NCI-H510A treated with DMSO at 0.1 percent for 48 hours (cell line): ENCODE results near the gene PUS1.
"Not testable (repeated sequence)": the region's sequence is repeated elsewhere in the genome, so short reads cannot be mapped to it uniquely, and the experiment has no call there.

Source experiments
- DNase-seq: peaks from one replicate; lab custom pipeline; 2025; lab: John Stamatoyannopoulos, UW

PUS1 gene

GRCh38 chr12:131928711-131929580, at the start of gene PUS1:
PUS1 (plus strand) TSS chr12:131929276; CDS start chr12:131929723, 447 bp downstream.
- peak; percentile 89 for DNase-seq

DNA sequence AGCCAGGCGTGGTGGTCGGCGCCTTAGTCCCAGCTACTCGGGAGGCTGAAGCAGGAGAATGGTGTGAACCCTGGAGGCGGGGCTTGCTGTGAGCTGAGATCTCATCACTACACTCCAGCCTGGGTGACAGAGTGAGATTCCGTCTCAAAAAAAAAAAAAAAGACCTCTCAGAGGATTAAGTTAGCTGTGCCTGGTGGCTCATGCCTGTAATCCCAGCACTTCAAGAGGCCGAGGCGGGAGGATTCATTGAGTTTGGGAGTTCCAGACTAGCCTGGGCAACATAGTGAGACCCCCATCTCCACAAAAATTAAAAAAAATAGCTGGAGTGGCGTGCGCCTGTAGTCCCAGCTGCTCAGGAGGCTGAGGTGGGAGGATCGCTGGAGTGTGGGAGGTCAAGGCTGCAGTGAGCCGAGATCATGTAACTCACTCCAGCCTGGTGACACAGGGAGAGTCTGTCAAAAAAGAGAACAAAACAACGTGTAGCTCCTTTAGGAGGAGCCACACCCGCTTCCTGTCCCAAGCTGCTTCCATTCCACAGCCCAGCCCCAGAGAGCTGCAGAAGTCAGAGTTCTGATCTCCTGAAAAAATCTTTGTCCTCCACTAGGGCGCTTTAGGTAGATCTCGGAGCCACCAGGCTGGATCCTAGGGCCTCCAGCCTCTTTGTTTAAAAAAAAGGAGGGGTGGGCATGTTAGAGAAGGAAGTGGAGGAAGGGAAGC, 46.1 kb upstream of the PUS1 start:
- DNase-seq = no peak

DNA sequence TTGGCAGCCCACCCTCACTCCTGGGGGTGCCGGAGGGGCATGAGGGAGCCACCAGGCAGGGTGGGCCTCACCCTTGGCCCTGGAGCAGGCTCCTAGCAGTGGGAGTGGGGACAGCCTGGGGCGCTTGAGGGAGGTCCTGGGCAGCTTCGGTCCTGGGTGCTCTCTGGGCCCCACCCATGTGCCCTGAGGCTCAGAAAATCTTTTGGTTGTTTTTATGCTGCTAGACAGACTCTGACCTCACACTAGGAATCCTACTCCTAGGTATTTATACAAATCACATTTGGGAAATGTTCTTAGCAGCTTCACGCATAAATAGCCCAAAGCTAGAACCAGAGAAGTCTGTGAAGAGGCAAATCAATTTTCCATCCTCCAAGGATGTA, 45.6 kb upstream of the PUS1 start:
- DNase-seq = no peak

- DNase-seq = not testable (repeated sequence)
Observed at GRCh38 chr12:131885076-131885475, 44.0 kb upstream of the PUS1 start.

GRCh38 chr12:131885543-131886057, 43.5 kb upstream of the PUS1 start:
- DNase-seq = no peak

- DNase-seq = not testable (repeated sequence)
Observed at GRCh38 chr12:131891722-131892121, 37.4 kb upstream of the PUS1 start.

GRCh38 chr12:131892711-131893604, 36.1 kb upstream of the PUS1 start:
- DNase-seq = peak; percentile 1

- DNase-seq = no peak
Observed at GRCh38 chr12:131893605-131894312, 35.3 kb upstream of the PUS1 start.

DNA sequence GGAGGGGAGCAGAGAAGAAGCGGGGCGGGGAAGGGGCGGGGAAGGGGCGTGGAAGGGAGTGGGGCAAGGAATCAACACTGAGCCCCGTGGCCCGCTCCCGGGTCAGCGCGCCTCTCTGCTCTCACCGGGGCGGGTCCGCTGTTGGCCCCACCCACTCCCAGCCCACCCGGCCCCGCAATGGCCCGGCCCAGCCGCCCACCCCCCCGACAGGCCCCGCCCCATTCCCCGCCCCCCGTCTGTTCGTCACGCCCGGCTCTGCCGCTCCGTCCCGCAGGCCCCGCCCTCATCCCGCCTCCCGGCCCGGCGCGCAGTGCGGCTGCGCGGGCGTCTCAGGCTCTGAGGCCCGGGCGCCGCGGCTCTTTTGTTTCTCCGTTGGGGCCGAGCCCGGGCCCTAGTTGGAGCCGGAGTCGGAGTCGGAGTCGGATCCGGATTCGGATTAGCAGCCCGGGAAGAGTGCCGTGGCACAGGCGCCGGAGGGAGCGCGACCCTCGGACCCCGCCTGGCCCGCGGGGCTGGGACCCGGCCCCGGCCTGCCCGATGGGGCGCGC, 34.7 kb upstream of the PUS1 start, which contains the start of gene ULK1:
TSS of gene ULK1 (plus strand) at position 310 of the 548 bp plus-strand sequence. CDS start 380 bp downstream, outside the sequence.
- DNase-seq = peak; percentile 89

DNA sequence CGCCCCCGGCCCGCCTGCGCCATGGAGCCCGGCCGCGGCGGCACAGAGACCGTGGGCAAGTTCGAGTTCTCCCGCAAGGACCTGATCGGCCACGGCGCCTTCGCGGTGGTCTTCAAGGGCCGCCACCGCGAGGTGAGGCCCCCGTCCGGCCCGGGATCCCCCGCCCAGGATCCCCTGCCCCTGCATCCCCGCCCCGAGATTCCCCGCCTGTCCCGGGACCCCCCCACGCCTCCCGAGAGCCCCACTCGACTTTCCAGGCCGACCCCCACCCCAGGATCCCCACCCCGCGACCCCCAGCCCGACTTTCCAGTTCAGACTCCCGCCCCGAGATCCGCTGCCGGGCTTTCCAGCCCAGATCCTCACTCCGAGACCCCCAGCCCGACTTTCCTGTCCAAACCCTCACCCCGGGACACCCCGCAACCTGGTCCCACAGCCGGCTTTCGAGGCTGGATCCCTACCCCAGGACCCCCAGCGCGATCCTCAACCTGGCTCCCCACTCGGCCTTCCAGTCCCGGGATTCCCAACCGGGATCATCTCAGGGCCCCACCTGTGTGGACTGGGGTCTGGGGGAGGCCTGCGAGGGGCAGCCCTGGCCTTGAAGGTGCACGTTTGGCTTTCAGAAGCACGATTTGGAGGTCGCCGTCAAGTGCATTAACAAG, 34.0 kb upstream of the PUS1 start:
- DNase-seq = no peak

DNA sequence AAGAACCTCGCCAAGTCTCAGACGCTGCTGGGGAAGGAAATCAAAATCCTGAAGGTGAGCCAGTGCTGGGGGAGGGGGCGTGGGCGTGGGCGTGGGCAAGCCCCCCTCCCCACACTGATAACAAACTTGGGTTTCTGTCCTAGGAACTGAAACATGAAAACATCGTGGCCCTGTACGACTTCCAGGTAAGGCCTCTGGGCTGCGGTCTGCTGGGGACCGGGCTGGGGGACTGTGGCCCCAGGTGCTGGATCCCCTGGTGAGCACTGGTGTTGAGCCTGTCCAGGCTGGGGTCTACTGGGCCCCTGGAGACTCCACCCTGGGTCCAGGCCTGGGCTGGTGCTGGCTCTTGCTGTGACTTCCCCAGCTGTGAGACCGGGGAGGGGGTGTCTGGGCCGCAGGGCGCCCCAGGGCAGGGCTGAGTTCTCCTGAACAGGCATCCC, 33.4 kb upstream of the PUS1 start:
- no peak for DNase-seq

DNA sequence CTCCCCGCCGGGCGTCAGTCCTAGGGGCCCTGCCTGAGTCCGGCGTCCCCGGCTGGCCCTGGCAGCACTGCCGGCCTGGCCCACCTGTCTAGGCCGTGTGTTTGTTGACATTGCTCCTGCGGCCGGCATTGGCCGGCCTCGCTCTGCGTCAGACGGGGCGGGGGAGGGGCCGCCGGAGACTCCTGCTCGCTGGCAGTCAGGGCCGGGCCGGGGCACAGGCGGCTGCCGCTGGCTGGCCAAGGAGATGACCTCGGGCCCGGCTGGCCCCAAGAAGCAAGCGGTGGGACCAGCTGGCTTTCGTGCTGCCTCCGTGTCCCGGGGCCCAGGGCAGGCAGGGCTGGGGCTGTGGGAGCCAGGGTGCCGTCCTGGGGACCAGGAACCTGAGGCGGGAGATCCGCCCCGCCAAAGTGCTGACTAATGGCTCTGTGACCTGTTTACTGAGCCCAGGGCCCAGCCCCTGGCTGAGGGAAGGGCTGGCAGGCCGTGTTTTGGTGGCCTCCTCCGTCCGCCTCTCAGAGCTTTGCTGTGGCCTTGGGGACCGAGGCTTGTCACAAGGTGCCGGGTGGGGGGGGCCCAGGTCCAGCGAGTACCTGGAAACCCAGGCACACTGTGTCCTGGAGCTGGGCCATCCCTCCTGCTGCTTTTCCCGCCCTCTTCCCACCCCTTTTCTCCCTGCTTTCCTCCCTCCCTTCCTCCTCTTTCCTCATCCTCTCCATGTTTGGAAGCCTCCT, 32.8 kb upstream of the PUS1 start:
- DNase-seq = peak; percentile 80

GRCh38 chr12:131896811-131897270, 32.2 kb upstream of the PUS1 start:
- DNase-seq = no peak

- no peak for DNase-seq
Observed at GRCh38 chr12:131897276-131897675, 31.8 kb upstream of the PUS1 start.

- DNase-seq = no peak
Observed at GRCh38 chr12:131897875-131898274, 31.2 kb upstream of the PUS1 start.

GRCh38 chr12:131900397-131900796, 28.7 kb upstream of the PUS1 start:
- DNase-seq = peak; percentile 47

DNA sequence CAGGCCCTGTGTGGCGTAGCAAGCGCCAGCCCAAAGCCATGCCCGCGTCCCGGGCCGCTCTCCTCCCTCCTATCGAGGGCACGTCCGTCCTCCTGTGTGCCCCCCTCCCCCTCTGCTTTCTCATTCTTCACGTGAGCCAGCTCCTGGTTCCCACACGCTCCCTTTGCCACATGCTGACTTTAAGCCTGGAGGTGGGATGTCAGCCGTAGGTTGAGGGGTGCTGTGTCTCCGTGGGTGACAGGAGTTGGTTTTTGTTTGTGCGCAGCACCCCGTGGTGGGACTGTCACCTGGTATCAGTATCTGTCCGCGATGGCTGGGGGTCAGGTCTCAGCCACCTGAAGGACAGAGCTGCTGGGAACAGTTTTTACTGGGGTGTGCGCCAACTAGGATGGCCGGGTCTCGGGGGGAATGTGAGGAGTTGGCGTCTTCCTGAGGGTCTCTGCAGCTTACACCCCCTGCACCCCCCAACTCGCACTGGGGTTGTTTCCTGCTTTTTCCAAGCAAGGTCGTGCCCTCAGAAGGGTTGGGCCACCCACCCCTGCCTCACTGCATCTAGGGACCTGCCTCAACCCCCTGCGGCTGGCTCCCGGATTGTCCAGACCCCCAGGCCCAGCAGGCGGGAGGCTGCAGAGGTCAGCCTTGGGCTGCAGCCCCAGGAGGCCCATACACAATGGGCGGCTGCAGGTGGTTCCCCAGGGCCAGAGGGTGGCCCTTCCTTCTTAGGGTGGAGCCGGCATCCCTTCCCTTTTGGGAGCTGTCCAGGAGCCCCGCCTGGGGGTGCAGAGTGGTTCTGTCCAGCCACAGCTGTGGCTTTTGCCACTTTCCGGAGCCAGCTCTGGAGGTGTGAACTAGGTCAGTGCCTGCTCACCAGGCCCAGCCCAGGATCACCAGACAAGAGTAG, 27.4 kb upstream of the PUS1 start:
- no peak for DNase-seq
